GM18867 (cell line): ENCODE measurements around the gene CACNA1D.

Source experiments
- ATAC-seq: cut with Tn5 transposase; IDR thresholded peaks from one replicate; pipeline ENCODE4 v1.9.1; 2021; ENCODE audit warnings: mild to moderate bottlenecking, moderate library complexity; ENCODE audit not compliant: unreplicated experiment

The CACNA1D gene

GRCh38 chr3:53739966-53740365 is 245.6 kb downstream of the CACNA1D start:
- ATAC-seq, result no peak

- no peak for ATAC-seq
Measured at GRCh38 chr3:53740956-53741355, 246.5 kb downstream of the CACNA1D start.

- ATAC-seq, result no peak
Measured at GRCh38 chr3:53744351-53744750, 249.9 kb downstream of the CACNA1D start.

- ATAC-seq, result no peak
Measured at GRCh38 chr3:53747559-53747958, 253.1 kb downstream of the CACNA1D start.

GRCh38 chr3:53748512-53749271 is 254.3 kb downstream of the CACNA1D start:
- ATAC-seq, result peak; percentile 83

- no peak for ATAC-seq
Measured at GRCh38 chr3:53749448-53749847, 255.0 kb downstream of the CACNA1D start.

- no peak for ATAC-seq
Measured at GRCh38 chr3:53750253-53751210, 256.1 kb downstream of the CACNA1D start.

GRCh38 chr3:53753518-53754183 is 259.2 kb downstream of the CACNA1D start:
- ATAC-seq, result no peak

- no peak for ATAC-seq
Measured at GRCh38 chr3:53754325-53754724, 259.9 kb downstream of the CACNA1D start.

GRCh38 chr3:53758846-53759245 is 264.4 kb downstream of the CACNA1D start:
- no peak for ATAC-seq

GRCh38 chr3:53763353-53763752 is 268.9 kb downstream of the CACNA1D start:
- no peak for ATAC-seq

GRCh38 chr3:53764026-53764775 is 269.8 kb downstream of the CACNA1D start:
- no peak for ATAC-seq

- ATAC-seq, result no peak
Measured at GRCh38 chr3:53765753-53766152, 271.3 kb downstream of the CACNA1D start.

- ATAC-seq, result no peak
Measured at GRCh38 chr3:53766706-53767105, 272.3 kb downstream of the CACNA1D start.

- no peak for ATAC-seq
Measured at GRCh38 chr3:53768478-53769459, 274.4 kb downstream of the CACNA1D start.

GRCh38 chr3:53772562-53772961 is 278.2 kb downstream of the CACNA1D start:
- ATAC-seq, result no peak

- no peak for ATAC-seq
Measured at GRCh38 chr3:53773021-53773436, 278.6 kb downstream of the CACNA1D start.

GRCh38 chr3:53773611-53774368 is 279.4 kb downstream of the CACNA1D start:
- ATAC-seq, result peak; percentile 82

GRCh38 chr3:53774414-53774813 is 280.0 kb downstream of the CACNA1D start:
- no peak for ATAC-seq
